HCT116 (cell line): Measurements from ENCODE around the gene PODNL1. TPM values are rescaled to one million over a fixed set of nuclear protein-coding genes. Genes with fewer than 3 reads are reported as not detected.

Experiments used
- ATAC-seq: fragments of 200-7000 bp; cut with Tn5 transposase; 2 replicates; pipeline ENCODE4 v1.9.1; 2020; ENCODE audit warnings: mild to moderate bottlenecking, moderate library complexity
- BruUV-seq: library from RNA; stranded (reverse); fragments of 400-500 nt; replicated peaks from 2 replicates; lab custom pipeline; 2021; lab: Mats Ljungman, UMichigan
- CTCF ChIA-PET: fragments of 300-600 bp; sonication (Branson Sonifier 250); formaldehyde crosslinking; loops from one replicate; lab custom pipeline; 2021; ENCODE audit warnings: antibody characterized with exemption; lab: Charles Lee
- POLR2A ChIA-PET: fragments of 300-600, 350-600 bp; sonication (Branson Sonifier 250); formaldehyde crosslinking; loops from one replicate; lab custom pipeline; 2021; ENCODE audit warnings: antibody characterized with exemption; lab: Charles Lee
- RAD21 ChIA-PET, 2 experiments: fragments of 300-600 bp; sonication (Branson Sonifier 250); formaldehyde crosslinking; loops; one replicate each; lab custom pipeline; 2023; ENCODE audit warnings: low total read pairs in 2 of 2; ENCODE audit not compliant: uncharacterized antibody in 2 of 2, unreplicated experiment in 2 of 2, low non-redundant PET in 1 of 2; lab: Charles Lee
- DNase-seq: peaks from one replicate; pipeline ENCODE4 v3.0.0-alpha.2; 2010; ENCODE audit warnings: low read depth, low spot score
- H2AFZ ChIP-seq: fragments of 200-600 bp; shearing (Covaris generic), sonication (generic); 2 replicates; pipeline ENCODE4 v1.6.1; 2017; ENCODE audit warnings: low read depth, mixed run types, mixed read lengths, antibody characterized with exemption, low read length; ENCODE audit not compliant: poor library complexity, severe bottlenecking
- H3K27ac ChIP-seq: 2 replicates; pipeline ENCODE4 v1.5.1; 2012; ENCODE audit warnings: low read depth, low read length
- H3K27me3 ChIP-seq: fragments of 200-600 bp; sonication (generic); 2 replicates; pipeline ENCODE4 v1.6.1; 2016; ENCODE audit warnings: mixed run types, low read length, mixed read lengths; ENCODE audit not compliant: insufficient read depth
- H3K36me3 ChIP-seq, 2 experiments: fragments of 200-500 bp in 1 of 2; fragments of 200-600 bp in 1 of 2; sonication (Bioruptor generic) in 1 of 2; sonication (generic) in 1 of 2; 2 replicates each; pipeline versions ENCODE4 v1.5.1 to v1.6.1; 2014 to 2016; ENCODE audit warnings: low read length in 2 of 2, inconsistent platforms in 1 of 2, mixed read lengths in 1 of 2, mixed run types in 1 of 2; ENCODE audit not compliant: insufficient read depth in 2 of 2, control insufficient read depth in 1 of 2
- H3K4me1 ChIP-seq, 2 experiments: fragments of 200-600 bp in 1 of 2; sonication (generic) in 1 of 2; 2 replicates each; pipeline versions ENCODE4 v1.5.1 to v1.6.1; 2012 to 2017; ENCODE audit warnings: low read length in 2 of 2, inconsistent platforms in 1 of 2, mild to moderate bottlenecking in 1 of 2, mixed read lengths in 1 of 2, mixed run types in 1 of 2, moderate library complexity in 1 of 2; ENCODE audit not compliant: insufficient read depth in 2 of 2, control insufficient read depth in 1 of 2
- H3K4me2 ChIP-seq: fragments of 200-600 bp; sonication (generic); 2 replicates; pipeline ENCODE4 v1.6.1; 2017; ENCODE audit warnings: mixed run types, low read length, mixed read lengths
- H3K4me3 ChIP-seq, 2 experiments: fragments of 200-600 bp in 1 of 2; sonication (generic) in 1 of 2; replicated peaks in 1 of 2; 2 replicates each; pipeline ENCODE4 v1.5.1; 2011 to 2016; ENCODE audit warnings: low read length in 2 of 2, control low read depth in 1 of 2, low read depth in 1 of 2, mild to moderate bottlenecking in 1 of 2, mixed read lengths in 1 of 2, mixed run types in 1 of 2
- H3K79me2 ChIP-seq: fragments of 200-600 bp; sonication (generic); 2 replicates; pipeline ENCODE4 v1.6.1; 2017; ENCODE audit warnings: mild to moderate bottlenecking, mixed run types, low read length, moderate library complexity, mixed read lengths; ENCODE audit not compliant: insufficient read depth
- H3K9ac ChIP-seq: fragments of 200-600 bp; sonication (generic); 2 replicates; pipeline ENCODE4 v1.6.1; 2016; ENCODE audit warnings: low read length, mixed read lengths
- H3K9me2 ChIP-seq: fragments of 200-600 bp; sonication (generic), shearing (Covaris generic); 2 replicates; pipeline ENCODE4 v1.6.1; 2017; ENCODE audit warnings: mixed run types, mild to moderate bottlenecking, moderate library complexity; ENCODE audit not compliant: insufficient read depth
- H3K9me3 ChIP-seq, 2 experiments: fragments of 200-500 bp in 1 of 2; fragments of 200-600 bp in 1 of 2; sonication (Bioruptor generic) in 1 of 2; sonication (generic) in 1 of 2; 2 replicates each; pipeline ENCODE4 v1.6.1; 2014 to 2017; ENCODE audit warnings: low read length in 2 of 2, mixed read lengths in 2 of 2, inconsistent platforms in 1 of 2, low read depth in 1 of 2, mild to moderate bottlenecking in 1 of 2, mixed run types in 1 of 2, moderate library complexity in 1 of 2; ENCODE audit not compliant: control insufficient read depth in 1 of 2, insufficient read depth in 1 of 2
- H4K20me1 ChIP-seq: fragments of 200-600 bp; sonication (generic), shearing (Covaris generic); 2 replicates; pipeline ENCODE4 v1.6.1; 2017; ENCODE audit warnings: mixed run types, mild to moderate bottlenecking, moderate library complexity; ENCODE audit not compliant: insufficient read depth
- CBX3 ChIP-seq: IDR thresholded peaks from 2 replicates; pipeline ENCODE4 v1.6.1; 2012; ENCODE audit warnings: low read depth
- EGR1 ChIP-seq: IDR thresholded peaks from 2 replicates; pipeline ENCODE4 v1.6.1; 2012; ENCODE audit warnings: low read depth
- ELF1 ChIP-seq: IDR thresholded peaks from 2 replicates; pipeline ENCODE4 v1.6.1; 2012; ENCODE audit warnings: low read depth, borderline replicate concordance
- EZH2 ChIP-seq: fragments of 200-600 bp; sonication (generic); IDR thresholded peaks from 2 replicates; pipeline ENCODE4 v1.6.1; 2017; ENCODE audit warnings: antibody characterized with exemption, mixed run types
- EZH2phosphoT487 ChIP-seq: fragments of 200-600 bp; IDR thresholded peaks from 2 replicates; pipeline ENCODE4 v1.6.1; 2018; ENCODE audit warnings: antibody characterized with exemption, borderline replicate concordance
- FOSL1 ChIP-seq: IDR thresholded peaks from 2 replicates; pipeline ENCODE4 v1.6.1; 2012; ENCODE audit warnings: low read depth
- JUND ChIP-seq: IDR thresholded peaks from 2 replicates; pipeline ENCODE4 v1.6.1; 2012
- POLR2A ChIP-seq: IDR thresholded peaks from 2 replicates; pipeline ENCODE4 v1.7.0; 2011; ENCODE audit warnings: borderline replicate concordance; ENCODE audit not compliant: insufficient read depth, insufficient read length; ENCODE audit errors: extremely low read depth
- POLR2AphosphoS5 ChIP-seq: IDR thresholded peaks from 2 replicates; pipeline ENCODE4 v1.6.1; 2011; ENCODE audit warnings: mild to moderate bottlenecking, low read depth, low read length, moderate library complexity
- RAD21 ChIP-seq: IDR thresholded peaks from 2 replicates; pipeline ENCODE4 v1.6.1; 2012; ENCODE audit warnings: low read depth, mild to moderate bottlenecking
- SIN3A ChIP-seq: IDR thresholded peaks from 2 replicates; pipeline ENCODE4 v1.6.1; 2012; ENCODE audit warnings: low read depth
- SP1 ChIP-seq: IDR thresholded peaks from 2 replicates; pipeline ENCODE4 v1.6.1; 2012; ENCODE audit warnings: low read depth
- SRF ChIP-seq: IDR thresholded peaks from 2 replicates; pipeline ENCODE4 v1.6.1; 2012; ENCODE audit warnings: low read depth
- ZFX ChIP-seq: fragments of 450-650 bp; IDR thresholded peaks from 2 replicates; pipeline ENCODE4 v1.6.1; 2017
- intact Hi-C: fragments of 100-400 bp; cut with micrococcal nuclease; formaldehyde crosslinking; loops from 2 replicates; pipeline ENCODE4 v1.10.0; 2022
- total RNA-seq: library from RNA; stranded (reverse); gene quantifications from one replicate; pipeline ENCODE4 v1.2.1, GENCODE V29; 2021; ENCODE audit not compliant: unreplicated experiment
- TF ChIP-seq, protein P1 (sequence below), 3 experiments: fragments of 200-600 bp in 1 of 3; sonication (generic) in 1 of 3; IDR thresholded peaks in 2 of 3; conservative IDR thresholded peaks in 1 of 3; 2 replicates each; pipeline ENCODE4 v1.5.1; 2012 to 2017; ENCODE audit warnings: low read depth in 2 of 3, low read length in 2 of 3, antibody characterized with exemption in 1 of 3, borderline replicate concordance in 1 of 3, control low read depth in 1 of 3, mild to moderate bottlenecking in 1 of 3, mixed read lengths in 1 of 3, mixed run types in 1 of 3, moderate library complexity in 1 of 3; ENCODE audit not compliant: insufficient read depth in 1 of 3

PODNL1 gene
- total RNA-seq, 1 experiment from 2014 or later, result 0.71 TPM

DNA sequence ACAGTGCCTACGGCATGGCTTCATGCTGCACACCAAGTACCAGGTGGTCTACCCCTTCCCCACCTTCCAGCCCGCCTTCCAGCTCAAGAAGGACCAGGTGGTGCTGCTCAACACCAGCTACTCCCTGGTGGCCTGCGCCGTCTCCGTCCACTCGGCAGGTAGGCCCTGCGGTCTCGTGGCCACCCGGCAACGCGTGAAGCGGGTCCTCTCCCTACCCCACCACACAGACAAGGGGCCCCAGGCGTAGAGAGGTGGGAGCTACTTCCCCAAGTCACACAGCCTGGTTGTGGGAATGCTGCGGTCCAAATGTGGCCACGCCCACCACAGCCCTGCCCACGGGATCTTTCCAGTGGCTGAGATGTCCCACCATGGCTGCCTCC is 18.1 kb upstream of the PODNL1 start:
- Histone ChIP-seq H3K4me2 (no peak overlapping the region), H3K9me3 (no peaks in the 10 kb centered on the region), H3K79me2 (peaks cover 21% of the 10 kb centered on the region), H4K20me1 (no peaks in the 10 kb centered on the region), H3K4me3 (no peak overlapping the region), H2AFZ (no peak overlapping the region), H3K4me1 (peaks cover 7 to 17% of the 10 kb centered on the region in 2 experiments), H3K9ac (no peak overlapping the region), H3K9me2 (no peaks in the 10 kb centered on the region), H3K36me3 (peaks cover 11 to 32% of the 10 kb centered on the region in 2 experiments; a peak in 3 of 4 replicates), H3K27me3 (no peaks in the 10 kb centered on the region), H3K27ac (no peak overlapping the region)
- ChIA-PET RAD21 (no interaction called here), CTCF (no interaction called here), POLR2A (no interaction called here)
- intact Hi-C loops, result no loop called here
- DNase-seq, result no peak
- TF ChIP-seq ELF1 (no peak), JUND (no peak), RAD21 (no peak), EZH2phosphoT487 (no peak), SP1 (no peak), POLR2A (no peak), EZH2 (no peak), ZFX (no peak), SRF (no peak), EGR1 (no peak), POLR2AphosphoS5 (no peak), FOSL1 (no peak), CBX3 (no peak), SIN3A (no peak)
- TF ChIP-seq, protein P1, sequence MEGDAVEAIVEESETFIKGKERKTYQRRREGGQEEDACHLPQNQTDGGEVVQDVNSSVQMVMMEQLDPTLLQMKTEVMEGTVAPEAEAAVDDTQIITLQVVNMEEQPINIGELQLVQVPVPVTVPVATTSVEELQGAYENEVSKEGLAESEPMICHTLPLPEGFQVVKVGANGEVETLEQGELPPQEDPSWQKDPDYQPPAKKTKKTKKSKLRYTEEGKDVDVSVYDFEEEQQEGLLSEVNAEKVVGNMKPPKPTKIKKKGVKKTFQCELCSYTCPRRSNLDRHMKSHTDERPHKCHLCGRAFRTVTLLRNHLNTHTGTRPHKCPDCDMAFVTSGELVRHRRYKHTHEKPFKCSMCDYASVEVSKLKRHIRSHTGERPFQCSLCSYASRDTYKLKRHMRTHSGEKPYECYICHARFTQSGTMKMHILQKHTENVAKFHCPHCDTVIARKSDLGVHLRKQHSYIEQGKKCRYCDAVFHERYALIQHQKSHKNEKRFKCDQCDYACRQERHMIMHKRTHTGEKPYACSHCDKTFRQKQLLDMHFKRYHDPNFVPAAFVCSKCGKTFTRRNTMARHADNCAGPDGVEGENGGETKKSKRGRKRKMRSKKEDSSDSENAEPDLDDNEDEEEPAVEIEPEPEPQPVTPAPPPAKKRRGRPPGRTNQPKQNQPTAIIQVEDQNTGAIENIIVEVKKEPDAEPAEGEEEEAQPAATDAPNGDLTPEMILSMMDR (IDR thresholded peaks at IDR 0.05 in 2 of 3, conservative IDR thresholded peaks at IDR 0.05 in 1 of 3; ENCODE audit: borderline replicate concordance in 1 of 3, insufficient read depth in 1 of 3, low read depth in 2 of 3, low read length in 2 of 3), result no peak
- no peak for ATAC-seq
- no TSS peak for BruUV-seq
